Thyroid gland (tissue), 4 donors: ENCODE data around the gene CTDSP2. TPM values are rescaled to one million over a fixed set of nuclear protein-coding genes. Genes with fewer than 3 reads are reported as not detected.

Source experiments
- DNase-seq, 2 donors: peaks; one replicate each; pipeline ENCODE4 v3.0.0-alpha.2; 2019
- H3K27ac ChIP-seq, 3 donors: fragments of 200-600 bp; sonication (generic); 1 replicate in 2 of 3; 2 replicates in 1 of 3; pipeline ENCODE4 v1.5.1; 2016 to 2019; ENCODE audit warnings: mild to moderate bottlenecking in 1 of 3, moderate library complexity in 1 of 3
- H3K27me3 ChIP-seq: fragments of 200-600 bp; sonication (generic); one replicate; pipeline ENCODE4 v1.5.1; 2019
- H3K36me3 ChIP-seq, 2 donors: fragments of 200-600 bp; sonication (generic); one replicate each; pipeline ENCODE4 v1.5.1; 2016 to 2019
- H3K4me1 ChIP-seq, 2 donors: fragments of 200-600 bp; sonication (generic); one replicate each; pipeline ENCODE4 v1.5.1; 2017 to 2019
- H3K4me3 ChIP-seq, 3 donors: fragments of 200-600 bp; sonication (generic); replicated peaks in 1 of 3; 1 replicate in 2 of 3; 2 replicates in 1 of 3; pipeline ENCODE4 v1.5.1; 2016; ENCODE audit warnings: mild to moderate bottlenecking in 1 of 3
- H3K9me3 ChIP-seq: fragments of 200-600 bp; sonication (generic); one replicate; pipeline ENCODE4 v1.5.1; 2017
- CTCF ChIP-seq, 6 experiments: fragments of 200-600 bp in 3 of 6; fragments of 450-650 bp in 3 of 6; sonication (generic) in 3 of 6; IDR thresholded peaks; one replicate each; pipeline ENCODE4 v1.5.1; 2016 to 2019; ENCODE audit warnings: antibody characterized with exemption in 6 of 6, mild to moderate bottlenecking in 2 of 6, inconsistent platforms in 1 of 6, moderate library complexity in 1 of 6
- POLR2A ChIP-seq, 2 donors: fragments of 450-650 bp; IDR thresholded peaks; one replicate each; pipeline ENCODE4 v1.6.1; 2017; ENCODE audit warnings: antibody characterized with exemption in 2 of 2, mild to moderate bottlenecking in 2 of 2, moderate library complexity in 1 of 2
- WGBS, 2 donors: methylation state at CpG; one replicate each; pipeline ENCODE4 v1.1.5; 2017; 5-methylcytosine and 5-hydroxymethylcytosine counted together
- intact Hi-C: fragments of 100-400 bp; cut with DNase I; formaldehyde crosslinking; loops from one replicate; pipeline ENCODE4 v1.15.1; 2023
- total RNA-seq, 4 donors: library from RNA; depleted of rRNA; stranded (reverse); fragments of >200 nt; gene quantifications; one replicate each; pipeline ENCODE4 v1.2.3, GENCODE V29; 2016

The CTDSP2 gene
- total RNA-seq, 4 donors from 2014 or later: 91.5 to 190 (median 138) TPM

DNA sequence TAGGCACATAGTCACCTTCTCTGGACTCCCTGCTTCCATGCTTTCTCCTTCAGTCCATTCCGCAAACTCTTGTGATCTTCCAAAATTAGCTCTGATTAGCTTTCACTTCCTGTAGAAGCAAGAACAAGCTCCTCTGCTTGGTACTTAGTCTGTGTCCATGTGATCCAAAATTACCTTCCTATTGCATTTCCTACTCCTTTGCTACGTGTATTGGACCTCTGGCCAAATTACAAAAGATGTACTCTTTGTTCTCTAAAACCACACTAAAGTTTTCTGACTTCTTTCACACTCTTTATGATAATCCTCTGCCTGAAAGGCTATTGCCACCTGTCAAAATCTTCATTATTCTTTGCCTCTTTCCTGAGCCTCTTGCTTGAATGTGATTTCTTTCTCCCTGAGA is 64.7 kb downstream of the CTDSP2 start:
- peaks cover 0 to 8% of the 10 kb centered on the region in 2 donors for H3K36me3 ChIP-seq
- no peak overlapping the region for H3K27ac ChIP-seq
- intact Hi-C loops: loop anchor here (5.0 kb wide), 1 partner anchor 116 kb away; no protein-coding TSS in a partner anchor
- no peak for DNase-seq
- H3K27me3 ChIP-seq: no peaks in the 10 kb centered on the region
- TF ChIP-seq POLR2A (IDR thresholded peaks at IDR 0.05) (no peak), CTCF (IDR thresholded peaks at IDR 0.05) (no peak)
- H3K4me1 ChIP-seq: peaks cover 11 to 37% of the 10 kb centered on the region in 2 donors
- H3K4me3 ChIP-seq: no peak overlapping the region
- no peaks in the 10 kb centered on the region for H3K9me3 ChIP-seq
- 82 to 83% methylated on average over 2 of the region's 2 CpGs for WGBS, 2 donors

GRCh38 chr12:57781244-57781643 is 65.3 kb downstream of the CTDSP2 start:
- Histone ChIP-seq H3K9me3 (no peaks in the 10 kb centered on the region), H3K4me3 (no peak overlapping the region), H3K36me3 (peaks cover 0 to 5% of the 10 kb centered on the region in 2 donors), H3K27ac (no peak overlapping the region), H3K4me1 (peaks cover 11 to 37% of the 10 kb centered on the region in 2 donors), H3K27me3 (no peaks in the 10 kb centered on the region)
- no peak for TF ChIP-seq POLR2A (IDR thresholded peaks at IDR 0.05)
- TF ChIP-seq CTCF (IDR thresholded peaks at IDR 0.05): no peak
- 94 to 100% methylated on average over 3 of the region's 3 CpGs for WGBS, 2 donors
- intact Hi-C loops: loop anchor here (5.0 kb wide), 1 partner anchor 116 kb away; no protein-coding TSS in a partner anchor
- no peak for DNase-seq

DNA sequence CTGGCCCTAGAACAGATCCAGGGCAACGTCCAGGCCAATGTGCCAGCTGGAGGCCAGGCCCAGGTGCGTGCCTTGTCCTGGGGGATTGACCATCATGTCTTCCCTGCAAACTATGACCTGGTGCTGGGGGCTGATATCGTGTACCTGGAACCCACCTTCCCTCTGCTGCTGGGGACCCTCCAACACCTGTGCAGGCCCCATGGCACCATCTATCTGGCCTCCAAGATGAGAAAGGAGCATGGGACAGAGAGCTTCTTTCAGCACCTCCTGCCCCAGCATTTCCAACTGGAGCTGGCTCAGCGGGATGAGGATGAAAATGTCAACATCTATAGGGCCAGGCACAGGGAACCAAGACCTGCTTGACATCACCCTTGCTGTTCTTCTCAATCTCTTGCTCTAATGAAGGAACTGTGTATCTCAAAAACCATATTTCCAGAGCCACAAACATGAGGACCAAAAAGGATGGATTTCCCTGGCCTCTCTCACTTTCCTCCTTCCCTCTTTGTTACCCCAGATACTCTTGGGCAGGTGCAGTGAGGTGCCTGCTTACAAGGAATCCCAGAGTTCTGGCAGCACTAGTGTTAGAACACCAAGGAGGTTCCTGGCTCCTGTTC is 66.1 kb downstream of the CTDSP2 start:
- WGBS, 2 donors: 90 to 96% methylated on average over 3 to 4 of the region's 4 CpGs
- no peaks in the 10 kb centered on the region for H3K9me3 ChIP-seq
- H3K4me1 ChIP-seq: peaks cover 11 to 37% of the 10 kb centered on the region in 2 donors
- H3K4me3 ChIP-seq: no peak overlapping the region
- intact Hi-C loops: loop anchor here (5.0 kb wide), 1 partner anchor 117 kb away; no protein-coding TSS in a partner anchor
- no peaks in the 10 kb centered on the region for H3K27me3 ChIP-seq
- H3K27ac ChIP-seq: peak overlapping the region; percentile 4 to 24 (median 5)
- H3K36me3 ChIP-seq: no peaks in the 10 kb centered on the region
- TF ChIP-seq CTCF (IDR thresholded peaks at IDR 0.05) (no peak), POLR2A (IDR thresholded peaks at IDR 0.05) (no peak)
- DNase-seq: no peak

DNA sequence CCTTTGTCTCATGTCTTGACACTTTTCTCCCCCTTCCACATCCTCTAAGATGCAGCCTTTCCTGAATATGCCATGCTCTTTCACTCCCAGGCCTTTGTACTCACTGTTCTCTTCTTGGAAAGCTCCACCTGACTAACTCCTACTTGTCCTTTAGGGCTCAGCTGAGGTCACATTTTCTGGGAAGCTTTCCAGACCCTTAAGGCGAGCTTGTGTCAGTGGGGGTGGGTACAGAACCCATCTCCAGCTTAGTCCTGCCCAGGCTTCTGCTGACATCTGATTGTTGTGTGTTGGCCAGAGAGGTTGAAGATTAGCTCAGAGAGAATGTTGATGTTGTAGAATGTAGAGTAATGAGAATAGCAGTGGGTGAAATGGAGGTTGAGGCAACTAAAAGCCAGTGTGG is 66.8 kb downstream of the CTDSP2 start:
- TF ChIP-seq CTCF (IDR thresholded peaks at IDR 0.05) (no peak), POLR2A (IDR thresholded peaks at IDR 0.05) (no peak)

GRCh38 chr12:57777911-57778310 is 68.6 kb downstream of the CTDSP2 start:
- no peak for DNase-seq
- no peaks in the 10 kb centered on the region for H3K9me3 ChIP-seq
- WGBS, 2 donors: 92 to 98% methylated on average over 7 of the region's 7 CpGs
- H3K4me3 ChIP-seq: no peak overlapping the region
- H3K27ac ChIP-seq: no peak overlapping the region
- H3K4me1 ChIP-seq: peaks cover 14 to 33% of the 10 kb centered on the region in 2 donors
- H3K36me3 ChIP-seq: no peaks in the 10 kb centered on the region
- intact Hi-C loops: no loop called here
- H3K27me3 ChIP-seq: no peaks in the 10 kb centered on the region
- no peak for TF ChIP-seq CTCF (IDR thresholded peaks at IDR 0.05)
- no peak for TF ChIP-seq POLR2A (IDR thresholded peaks at IDR 0.05)

More for the DNA sequence above, 66.8 kb downstream of the CTDSP2 start:
- intact Hi-C loops: loop anchor here (5.0 kb wide), 1 partner anchor 118 kb away; no protein-coding TSS in a partner anchor
- WGBS, 2 donors: 6 to 27% methylated on average over 1 of the region's 1 CpG
- Histone ChIP-seq H3K27ac (peak overlapping the region; percentile 4 to 32 (median 5)), H3K36me3 (no peaks in the 10 kb centered on the region), H3K9me3 (no peaks in the 10 kb centered on the region), H3K4me3 (no peak overlapping the region), H3K4me1 (peaks cover 11 to 37% of the 10 kb centered on the region in 2 donors), H3K27me3 (no peaks in the 10 kb centered on the region)
- peak; percentile 76 to 78 for DNase-seq
